CD4-positive, alpha-beta T cell treated with Interleukin-15 for 1 hour (primary cell): ENCODE data around the gene VWC2L.

Source experiments
- DNase-seq: peaks from one replicate; pipeline ENCODE4 v3.0.0-alpha.2; 2020

Gene VWC2L

GRCh38 chr2:214410918-214411554 lies at the start of gene VWC2L:
Gene VWC2L, plus strand, starts transcription at chr2:214411054. Its CDS starts 3,140 bp downstream, at chr2:214414194.
- DNase-seq = no peak

GRCh38 chr2:214361116-214361515 lies 49.7 kb upstream of the VWC2L start:
- DNase-seq = no peak

- DNase-seq = no peak
Measured at GRCh38 chr2:214365549-214365948, 45.3 kb upstream of the VWC2L start.

- no peak for DNase-seq
Measured at GRCh38 chr2:214367171-214367570, 43.7 kb upstream of the VWC2L start.

- DNase-seq = no peak
Measured at GRCh38 chr2:214376618-214377285, 34.1 kb upstream of the VWC2L start.

- no peak for DNase-seq
Measured at GRCh38 chr2:214377286-214377624, 33.6 kb upstream of the VWC2L start.

GRCh38 chr2:214378455-214379103 lies 32.3 kb upstream of the VWC2L start:
- DNase-seq = no peak

GRCh38 chr2:214379227-214379626 lies 31.6 kb upstream of the VWC2L start:
- no peak for DNase-seq

- DNase-seq = no peak
Measured at GRCh38 chr2:214380681-214381080, 30.2 kb upstream of the VWC2L start.

GRCh38 chr2:214382229-214382628 lies 28.6 kb upstream of the VWC2L start:
- no peak for DNase-seq

GRCh38 chr2:214386720-214387119 lies 24.1 kb upstream of the VWC2L start:
- no peak for DNase-seq

- no peak for DNase-seq
Measured at GRCh38 chr2:214389334-214389733, 21.5 kb upstream of the VWC2L start.

GRCh38 chr2:214393796-214394195 lies 17.1 kb upstream of the VWC2L start:
- DNase-seq = no peak

GRCh38 chr2:214395040-214395439 lies 15.8 kb upstream of the VWC2L start:
- no peak for DNase-seq

- DNase-seq = no peak
Measured at GRCh38 chr2:214401580-214401979, 9.3 kb upstream of the VWC2L start.

GRCh38 chr2:214410128-214410775 lies 602 bp upstream of the VWC2L start:
- no peak for DNase-seq

- DNase-seq = no peak
Measured at GRCh38 chr2:214412679-214413078, 1.8 kb downstream of the VWC2L start.

GRCh38 chr2:214436470-214436869 lies 25.6 kb downstream of the VWC2L start:
- DNase-seq = no peak

- DNase-seq = no peak
Measured at GRCh38 chr2:214450118-214450894, 39.5 kb downstream of the VWC2L start.

GRCh38 chr2:214451516-214452275 lies 40.8 kb downstream of the VWC2L start:
- DNase-seq = no peak

- DNase-seq = no peak
Measured at GRCh38 chr2:214465363-214466146, 54.7 kb downstream of the VWC2L start.
